Uterus (tissue), 2 donors: ENCODE results near the gene WASF2.

Experiments used
- POLR2A ChIP-seq, 2 donors: fragments of 450-650 bp; IDR thresholded peaks; one replicate each; pipeline ENCODE4 v1.6.1; 2016; ENCODE audit warnings: antibody characterized with exemption in 2 of 2, mild to moderate bottlenecking in 1 of 2, moderate library complexity in 1 of 2
- TF ChIP-seq, protein P1 (sequence below), 4 experiments: fragments of 200-600 bp in 2 of 4; fragments of 450-650 bp in 2 of 4; sonication (generic) in 2 of 4; IDR thresholded peaks; one replicate each; pipeline ENCODE4 v1.5.1; 2016 to 2019; ENCODE audit warnings: antibody characterized with exemption in 4 of 4, mild to moderate bottlenecking in 2 of 4, moderate library complexity in 1 of 4

DNA sequence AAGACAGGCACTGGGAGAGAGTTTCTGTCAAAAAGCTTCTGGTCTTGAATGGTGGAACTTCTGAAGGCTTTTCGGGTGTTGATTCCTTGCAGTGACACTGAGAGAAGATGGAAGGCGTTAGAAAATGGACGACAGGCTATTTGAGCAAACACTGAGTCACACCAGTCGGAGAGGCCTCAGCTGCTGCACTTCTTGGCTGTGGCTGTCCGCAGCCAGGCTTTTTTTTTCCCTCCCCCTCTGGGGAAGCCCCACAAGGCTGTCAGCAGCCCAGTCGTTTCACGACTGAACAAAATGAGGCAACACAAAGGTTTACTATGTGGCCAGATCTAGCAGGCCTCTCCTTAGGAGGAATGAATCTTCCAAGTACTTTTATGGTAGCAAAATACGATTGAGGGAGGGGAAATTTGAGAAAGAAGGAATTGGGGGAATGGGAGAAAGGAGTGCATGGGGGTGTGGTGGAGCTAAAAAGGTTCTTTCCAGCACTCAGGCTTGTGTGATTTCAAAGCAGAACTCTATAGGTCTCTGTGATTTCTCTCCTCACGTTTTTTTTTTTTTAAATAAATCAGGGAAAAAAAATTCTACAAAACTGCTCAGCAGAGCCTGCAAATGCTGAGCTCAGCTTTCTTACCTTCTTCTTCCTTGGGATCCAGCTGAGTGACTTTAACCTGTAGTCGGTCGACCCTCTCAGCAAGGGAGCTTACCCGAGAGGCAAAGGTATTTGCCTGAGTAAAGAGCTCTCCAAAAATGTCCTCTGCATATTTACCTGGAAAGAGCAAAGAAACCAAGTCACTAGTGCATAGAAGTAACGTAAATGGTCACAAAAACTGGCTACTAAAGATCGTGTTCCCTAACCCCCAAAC, 71.4 kb downstream of the WASF2 start:
- TF ChIP-seq POLR2A (IDR thresholded peaks at IDR 0.05), result no peak
- TF ChIP-seq, protein P1, sequence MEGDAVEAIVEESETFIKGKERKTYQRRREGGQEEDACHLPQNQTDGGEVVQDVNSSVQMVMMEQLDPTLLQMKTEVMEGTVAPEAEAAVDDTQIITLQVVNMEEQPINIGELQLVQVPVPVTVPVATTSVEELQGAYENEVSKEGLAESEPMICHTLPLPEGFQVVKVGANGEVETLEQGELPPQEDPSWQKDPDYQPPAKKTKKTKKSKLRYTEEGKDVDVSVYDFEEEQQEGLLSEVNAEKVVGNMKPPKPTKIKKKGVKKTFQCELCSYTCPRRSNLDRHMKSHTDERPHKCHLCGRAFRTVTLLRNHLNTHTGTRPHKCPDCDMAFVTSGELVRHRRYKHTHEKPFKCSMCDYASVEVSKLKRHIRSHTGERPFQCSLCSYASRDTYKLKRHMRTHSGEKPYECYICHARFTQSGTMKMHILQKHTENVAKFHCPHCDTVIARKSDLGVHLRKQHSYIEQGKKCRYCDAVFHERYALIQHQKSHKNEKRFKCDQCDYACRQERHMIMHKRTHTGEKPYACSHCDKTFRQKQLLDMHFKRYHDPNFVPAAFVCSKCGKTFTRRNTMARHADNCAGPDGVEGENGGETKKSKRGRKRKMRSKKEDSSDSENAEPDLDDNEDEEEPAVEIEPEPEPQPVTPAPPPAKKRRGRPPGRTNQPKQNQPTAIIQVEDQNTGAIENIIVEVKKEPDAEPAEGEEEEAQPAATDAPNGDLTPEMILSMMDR (IDR thresholded peaks at IDR 0.05), result peak in 1 of 4 experiments; percentile 10
